Measurements from ENCODE around the gene PRKG2.

PRKG2 gene

DNA sequence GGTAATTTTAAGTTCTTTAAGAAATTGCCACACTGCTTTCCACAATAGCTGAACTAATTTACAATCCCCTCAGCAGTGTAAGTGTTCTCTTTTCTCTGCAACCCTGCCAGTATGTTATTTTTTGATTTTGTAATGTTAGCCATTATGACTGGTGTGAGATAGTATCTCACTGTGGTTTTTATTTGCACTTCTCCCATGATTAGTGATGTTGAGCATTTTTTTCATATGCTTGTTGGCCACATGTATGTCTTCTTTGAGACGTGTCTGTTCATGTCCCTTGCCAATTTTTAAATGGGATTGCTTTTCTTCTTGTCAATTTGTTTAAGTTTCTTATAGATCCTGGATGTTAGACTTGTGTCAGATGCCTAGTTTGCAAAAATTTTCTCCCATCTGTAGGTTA lies 98.5 kb downstream of the PRKG2 start:
- H3K27ac ChIP-seq: no peak overlapping the region
- TF ChIP-seq, protein P1, sequence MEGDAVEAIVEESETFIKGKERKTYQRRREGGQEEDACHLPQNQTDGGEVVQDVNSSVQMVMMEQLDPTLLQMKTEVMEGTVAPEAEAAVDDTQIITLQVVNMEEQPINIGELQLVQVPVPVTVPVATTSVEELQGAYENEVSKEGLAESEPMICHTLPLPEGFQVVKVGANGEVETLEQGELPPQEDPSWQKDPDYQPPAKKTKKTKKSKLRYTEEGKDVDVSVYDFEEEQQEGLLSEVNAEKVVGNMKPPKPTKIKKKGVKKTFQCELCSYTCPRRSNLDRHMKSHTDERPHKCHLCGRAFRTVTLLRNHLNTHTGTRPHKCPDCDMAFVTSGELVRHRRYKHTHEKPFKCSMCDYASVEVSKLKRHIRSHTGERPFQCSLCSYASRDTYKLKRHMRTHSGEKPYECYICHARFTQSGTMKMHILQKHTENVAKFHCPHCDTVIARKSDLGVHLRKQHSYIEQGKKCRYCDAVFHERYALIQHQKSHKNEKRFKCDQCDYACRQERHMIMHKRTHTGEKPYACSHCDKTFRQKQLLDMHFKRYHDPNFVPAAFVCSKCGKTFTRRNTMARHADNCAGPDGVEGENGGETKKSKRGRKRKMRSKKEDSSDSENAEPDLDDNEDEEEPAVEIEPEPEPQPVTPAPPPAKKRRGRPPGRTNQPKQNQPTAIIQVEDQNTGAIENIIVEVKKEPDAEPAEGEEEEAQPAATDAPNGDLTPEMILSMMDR (IDR thresholded peaks at IDR 0.05): no peak
- TF ChIP-seq ZFX (IDR thresholded peaks at IDR 0.05; ENCODE audit: borderline replicate concordance): no peak

DNA sequence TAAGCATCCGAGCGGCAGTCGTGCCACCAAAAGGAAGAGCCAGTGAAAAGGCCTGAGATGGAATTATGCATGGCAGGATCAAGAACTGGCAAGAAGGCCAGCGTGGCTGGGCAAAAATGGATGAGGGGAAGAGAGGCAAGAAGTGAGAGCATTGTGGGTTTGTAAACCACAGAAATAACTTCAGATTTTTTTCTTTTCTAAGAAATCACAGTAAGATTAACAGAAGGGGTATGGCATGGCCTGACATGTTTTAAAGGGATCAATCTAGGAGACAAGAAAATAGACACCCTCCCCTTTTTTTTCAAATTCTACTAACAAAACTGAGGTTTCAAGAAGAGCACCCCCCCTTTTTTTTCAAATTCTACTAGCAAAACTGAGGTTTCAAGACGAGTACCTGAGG lies 102.0 kb downstream of the PRKG2 start:
- no peak for TF ChIP-seq ZFX (IDR thresholded peaks at IDR 0.05; ENCODE audit: borderline replicate concordance)
- TF ChIP-seq, protein P1 (IDR thresholded peaks at IDR 0.05): no peak
- H3K27ac ChIP-seq: no peak overlapping the region

- no peak for TF ChIP-seq ZFX (IDR thresholded peaks at IDR 0.05; ENCODE audit: borderline replicate concordance)
- TF ChIP-seq, protein P1 (IDR thresholded peaks at IDR 0.05): no peak
- H3K27ac ChIP-seq: no peak overlapping the region
Measured at GRCh38 chr4:81109356-81109755, 105.7 kb downstream of the PRKG2 start.

DNA sequence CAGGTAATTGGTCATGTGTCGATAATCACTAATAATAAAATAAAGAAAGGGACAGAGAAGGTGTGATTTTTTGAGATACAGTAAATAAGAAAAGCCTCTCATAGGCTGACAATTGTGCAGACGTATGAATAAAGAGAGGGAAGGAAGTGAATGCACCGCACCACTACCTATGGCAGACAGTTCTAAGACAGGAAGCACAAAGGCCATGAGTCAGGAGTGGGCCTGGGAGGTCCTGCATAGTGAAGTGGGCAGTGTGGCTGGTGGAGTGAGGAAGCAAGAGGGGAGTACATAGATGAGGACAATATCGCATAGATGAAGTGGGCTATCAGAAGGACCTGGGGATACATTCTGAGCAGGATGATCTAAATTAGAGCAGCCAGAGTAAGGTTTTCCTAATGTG lies 108.9 kb downstream of the PRKG2 start:
- H3K27ac ChIP-seq: no peak overlapping the region
- TF ChIP-seq, protein P1 (IDR thresholded peaks at IDR 0.05): no peak
- TF ChIP-seq ZFX (IDR thresholded peaks at IDR 0.05; ENCODE audit: borderline replicate concordance): no peak

GRCh38 chr4:81102107-81102506 lies 112.9 kb downstream of the PRKG2 start:
- TF ChIP-seq, protein P1 (IDR thresholded peaks at IDR 0.05): no peak
- no peak for TF ChIP-seq ZFX (IDR thresholded peaks at IDR 0.05; ENCODE audit: borderline replicate concordance)
- H3K27ac ChIP-seq: no peak overlapping the region

DNA sequence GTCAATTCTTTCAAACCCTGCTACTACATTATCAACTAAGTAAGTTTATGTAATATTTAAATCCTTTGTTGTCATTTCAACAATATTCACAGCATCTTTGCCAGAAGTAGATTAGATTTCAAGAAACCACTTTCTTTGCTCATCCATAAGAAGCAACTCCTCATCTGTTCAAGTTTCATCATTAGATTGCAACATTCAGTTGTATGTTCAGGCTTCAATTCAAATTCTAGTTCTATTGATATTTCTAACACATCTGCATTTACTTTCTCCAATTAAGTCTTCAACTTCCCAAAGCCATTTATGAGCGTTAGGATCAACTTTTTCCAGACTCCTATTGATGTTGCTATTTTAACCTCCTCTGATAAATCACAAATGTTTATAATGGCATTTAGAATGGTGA lies 118.5 kb downstream of the PRKG2 start:
- TF ChIP-seq ZFX (IDR thresholded peaks at IDR 0.05; ENCODE audit: borderline replicate concordance): no peak
- TF ChIP-seq, protein P1 (IDR thresholded peaks at IDR 0.05): no peak
- no peak overlapping the region for H3K27ac ChIP-seq

GRCh38 chr4:81095389-81095788 lies 119.6 kb downstream of the PRKG2 start:
- no peak overlapping the region for H3K27ac ChIP-seq
- no peak for TF ChIP-seq ZFX (IDR thresholded peaks at IDR 0.05; ENCODE audit: borderline replicate concordance)
- TF ChIP-seq, protein P1 (IDR thresholded peaks at IDR 0.05): no peak

Data from 22Rv1 (cell line).